ENCODE measurements around the gene MLIP.

Gene MLIP

DNA sequence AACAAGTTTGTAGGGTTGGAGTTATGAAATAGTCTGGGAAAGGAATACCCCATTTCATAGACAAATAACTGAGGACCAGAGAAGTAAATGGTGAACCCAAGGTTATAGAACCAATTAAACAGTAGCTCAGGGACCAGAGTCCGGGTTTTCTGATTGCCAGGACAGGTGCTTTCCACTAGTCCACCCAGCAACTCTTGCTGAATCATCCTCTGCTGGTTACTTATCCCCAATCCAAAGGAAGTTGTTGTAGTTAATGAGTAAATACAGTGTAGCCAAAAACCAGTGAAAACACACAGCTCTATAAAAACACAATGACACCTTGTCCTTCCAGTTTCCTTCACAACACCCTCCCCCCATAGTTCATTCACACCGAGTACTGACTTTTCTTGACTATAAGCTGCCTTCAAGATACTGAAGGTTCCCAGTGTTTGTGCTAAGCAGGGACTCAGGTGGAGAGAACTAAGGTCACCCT, 196.2 kb downstream of the MLIP start:
- peak overlapping the region in 2 of 3 experiments; percentile 7 to 19 for H3K27ac Mint-ChIP-seq
- H3K4me3 Mint-ChIP-seq, result peak overlapping the region in 2 of 3 experiments; percentile 22 to 75
- H3K27me3 Mint-ChIP-seq (ENCODE audit: low read depth), result no peaks in the 10 kb centered on the region
- H3K9me3 Mint-ChIP-seq, result no peaks in the 10 kb centered on the region
- TF ChIP-seq CTCF (IDR thresholded peaks at IDR 0.05; ENCODE audit: unreplicated experiment in 3 of 3), result no peak
- H3K4me1 Mint-ChIP-seq, result no peaks in the 10 kb centered on the region
- no peaks in the 10 kb centered on the region for H3K36me3 Mint-ChIP-seq (ENCODE audit: low read depth)

DNA sequence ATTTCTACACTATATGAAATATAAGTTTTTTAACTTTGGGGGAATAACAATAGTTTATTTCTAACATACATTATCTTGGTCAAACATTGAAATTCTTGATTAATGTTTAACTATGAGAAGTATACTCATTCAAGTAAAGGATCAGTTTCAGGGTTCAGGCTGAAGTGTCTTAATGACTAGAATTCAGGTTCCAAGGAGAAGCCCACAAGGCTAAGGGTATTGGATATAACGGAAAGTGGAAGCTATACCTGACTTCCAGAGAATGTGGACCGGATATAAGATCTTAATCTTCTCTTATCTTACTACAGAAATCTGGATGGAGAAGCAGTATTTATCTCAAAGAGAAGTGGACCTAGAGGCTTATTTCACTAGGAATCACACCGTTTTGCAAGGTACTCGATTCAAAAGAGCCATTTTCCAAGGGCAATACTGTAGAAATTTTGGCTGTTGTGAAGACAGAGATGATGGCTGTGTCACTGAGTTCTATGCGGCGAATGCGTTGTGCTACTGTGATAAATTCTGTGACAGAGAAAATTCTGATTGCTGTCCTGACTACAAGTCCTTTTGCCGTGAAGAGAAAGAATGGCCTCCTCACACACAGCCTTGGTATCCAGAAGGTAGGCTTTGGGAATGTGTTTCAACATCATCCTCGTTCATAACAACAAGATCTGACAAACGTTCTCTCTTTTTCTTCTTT, 197.2 kb downstream of the MLIP start, which contains the start of gene TINAG:
TSS of gene TINAG (plus strand) at position 153 of the 697 bp plus-strand sequence. CDS start at position 263, 110 bp downstream.
- Mint-ChIP-seq H3K4me1 (no peaks in the 10 kb centered on the region), H3K27me3 (ENCODE audit: low read depth) (no peaks in the 10 kb centered on the region), H3K36me3 (ENCODE audit: low read depth) (no peaks in the 10 kb centered on the region), H3K4me3 (peak within 1 kb of the TSS in 2 of 3 experiments; percentile 75 to 76), H3K27ac (peak within 1 kb of the TSS in 2 of 3 experiments; percentile 7 to 60), H3K9me3 (no peaks in the 10 kb centered on the region)
- no peak for TF ChIP-seq CTCF (IDR thresholded peaks at IDR 0.05; ENCODE audit: unreplicated experiment in 3 of 3)

DNA sequence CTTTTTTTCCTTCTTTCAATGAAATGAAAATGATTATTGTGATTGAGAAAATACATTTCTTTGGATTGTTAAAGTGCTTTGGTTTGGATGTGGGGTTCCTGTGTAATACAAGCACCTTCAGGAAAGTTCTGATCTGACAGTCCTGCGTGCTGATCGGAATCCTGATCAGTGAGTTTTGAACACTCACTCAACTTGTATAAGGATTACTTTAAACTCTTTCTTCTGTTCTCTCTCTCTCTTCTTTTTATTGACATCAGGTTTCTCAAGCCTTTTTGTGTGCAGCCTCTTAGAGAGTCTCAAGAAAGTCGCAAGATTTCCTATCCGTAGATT, 197.7 kb downstream of the MLIP start:
- H3K9me3 Mint-ChIP-seq, result no peaks in the 10 kb centered on the region
- no peak for TF ChIP-seq CTCF (IDR thresholded peaks at IDR 0.05; ENCODE audit: unreplicated experiment in 3 of 3)
- H3K4me1 Mint-ChIP-seq, result no peaks in the 10 kb centered on the region
- H3K36me3 Mint-ChIP-seq (ENCODE audit: low read depth), result no peaks in the 10 kb centered on the region
- peak overlapping the region in 1 of 3 experiments; percentile 24 for H3K27ac Mint-ChIP-seq
- H3K27me3 Mint-ChIP-seq (ENCODE audit: low read depth), result no peaks in the 10 kb centered on the region
- peak overlapping the region in 2 of 3 experiments; percentile 75 to 76 for H3K4me3 Mint-ChIP-seq

- H3K4me3 Mint-ChIP-seq, result peak overlapping the region in 2 of 3 experiments; percentile 65 to 75
These were observed 199.3 kb downstream of the MLIP start for GRCh38 chr6:54310377-54311152.

GRCh38 chr6:54315656-54316055, 204.4 kb downstream of the MLIP start:
- Mint-ChIP-seq H3K27ac (no peak overlapping the region), H3K4me1 (no peaks in the 10 kb centered on the region), H3K27me3 (ENCODE audit: low read depth) (no peaks in the 10 kb centered on the region), H3K36me3 (ENCODE audit: low read depth) (no peaks in the 10 kb centered on the region), H3K9me3 (no peaks in the 10 kb centered on the region), H3K4me3 (no peak overlapping the region)
- no peak for TF ChIP-seq CTCF (IDR thresholded peaks at IDR 0.05; ENCODE audit: unreplicated experiment in 3 of 3)

More at GRCh38 chr6:54310377-54311152, 199.3 kb downstream of the MLIP start:
- Mint-ChIP-seq H3K27ac (peak overlapping the region in 2 of 3 experiments; percentile 28 to 58), H3K27me3 (ENCODE audit: low read depth) (no peaks in the 10 kb centered on the region), H3K36me3 (ENCODE audit: low read depth) (no peaks in the 10 kb centered on the region), H3K9me3 (no peaks in the 10 kb centered on the region), H3K4me1 (no peaks in the 10 kb centered on the region)
- no peak for TF ChIP-seq CTCF (IDR thresholded peaks at IDR 0.05; ENCODE audit: unreplicated experiment in 3 of 3)

Data from nephron (organoid).